Natural killer cell (primary cell): ENCODE data around the gene SLC6A18. TPM values are rescaled to one million over a fixed set of nuclear protein-coding genes. Genes with fewer than 3 reads are reported as not detected.

ENCODE experiments used
- ATAC-seq, 3 donors: fragments of 150-1000 bp in 2 of 3; fragments of 200-7000 bp in 1 of 3; cut with Tn5 transposase; 1 replicate in 1 of 3; 2 replicates in 2 of 3; pipeline ENCODE4 v1.10.0; 2021; ENCODE audit warnings: mild to moderate bottlenecking in 2 of 3, moderate library complexity in 2 of 3
- DNase-seq, 2 donors: peaks; one replicate each; pipeline versions ENCODE4 v3.0.0 to v3.0.0-alpha.2; 2013 to 2021; ENCODE audit warnings: mixed read lengths in 1 of 2
- H3K27ac ChIP-seq: one replicate; pipeline ENCODE4 v1.5.1; 2013; ENCODE audit warnings: mild to moderate bottlenecking, low read length
- H3K27me3 ChIP-seq: one replicate; pipeline ENCODE4 v1.6.1; 2013; ENCODE audit warnings: low read length; ENCODE audit not compliant: control insufficient read depth, insufficient read depth
- H3K36me3 ChIP-seq: one replicate; pipeline ENCODE4 v1.6.1; 2013; ENCODE audit warnings: low read length; ENCODE audit not compliant: control insufficient read depth, insufficient read depth
- H3K4me1 ChIP-seq: one replicate; pipeline ENCODE4 v1.6.1; 2013; ENCODE audit warnings: low read length; ENCODE audit not compliant: control insufficient read depth, insufficient read depth
- H3K4me3 ChIP-seq: one replicate; pipeline ENCODE4 v1.5.1; 2013; ENCODE audit warnings: low read length
- H3K9me3 ChIP-seq: one replicate; pipeline ENCODE4 v1.6.1; 2013; ENCODE audit warnings: low read length; ENCODE audit not compliant: control insufficient read depth, insufficient read depth
- H3K27ac Mint-ChIP-seq, 2 donors: one replicate each; pipeline ENCODE4 v1.8.0; 2022; ENCODE audit warnings: mild to moderate bottlenecking in 2 of 2, mixed read lengths in 2 of 2, moderate library complexity in 1 of 2
- H3K27me3 Mint-ChIP-seq, 2 donors: one replicate each; pipeline ENCODE4 v1.8.0; 2022; ENCODE audit warnings: low read depth in 2 of 2, mixed read lengths in 2 of 2
- H3K36me3 Mint-ChIP-seq: one replicate; pipeline ENCODE4 v1.8.0; 2022; ENCODE audit warnings: mixed read lengths
- H3K4me1 Mint-ChIP-seq, 2 donors: one replicate each; pipeline ENCODE4 v1.8.0; 2022; ENCODE audit warnings: mixed read lengths in 2 of 2
- H3K4me3 Mint-ChIP-seq: one replicate; pipeline ENCODE4 v1.8.0; 2022; ENCODE audit warnings: mild to moderate bottlenecking, moderate library complexity, mixed read lengths
- H3K9me3 Mint-ChIP-seq, 2 donors: one replicate each; pipeline ENCODE4 v1.8.0; 2022; ENCODE audit warnings: mixed read lengths in 2 of 2
- CTCF ChIP-seq: fragments of 200-600 bp; IDR thresholded peaks from one replicate; pipeline ENCODE4 v1.8.0; 2022; ENCODE audit warnings: antibody characterized with exemption
- WGBS: methylation state at CpG from one replicate; pipeline ENCODE4 v1.1.7; 2013; ENCODE audit warnings: missing lambda C conversion rate; ENCODE audit not compliant: insufficient coverage; 5-methylcytosine and 5-hydroxymethylcytosine counted together
- intact Hi-C: fragments of 100-400 bp; cut with micrococcal nuclease; formaldehyde crosslinking; loops from one replicate; pipeline ENCODE4 v1.14.2; 2022
- total RNA-seq, 4 donors: library from RNA; stranded (reverse); fragments of 120-200 nt in 1 of 4; gene quantifications; one replicate each; pipeline versions ENCODE4 v1.2.3 to v1.2.4, GENCODE V29; 2013 to 2022

Gene SLC6A18
- total RNA-seq, 3 donors from 2014 or later (not counting 1 experiment from before 2014, with no cell fraction given): not detected

GRCh38 chr5:1270933-1271914 is 46.0 kb downstream of the SLC6A18 start:
- intact Hi-C loops: no loop called here
- no peak for TF ChIP-seq CTCF
- H3K9me3 Mint-ChIP-seq: no peaks in the 10 kb centered on the region
- no peak overlapping the region for H3K4me3 Mint-ChIP-seq
- ATAC-seq (no peak), DNase-seq (no peak)
- Histone ChIP-seq H3K9me3 (no peaks in the 10 kb centered on the region), H3K27ac (no peak overlapping the region), H3K4me1 (peaks cover 1% of the 10 kb centered on the region), H3K27me3 (no peaks in the 10 kb centered on the region), H3K36me3 (no peaks in the 10 kb centered on the region), H3K4me3 (no peak overlapping the region)
- WGBS: 94% methylated on average over 39 of the region's 39 CpGs
- H3K27ac Mint-ChIP-seq: no peak overlapping the region
- H3K36me3 Mint-ChIP-seq: no peaks in the 10 kb centered on the region
- H3K27me3 Mint-ChIP-seq: peaks cover 0 to 3% of the 10 kb centered on the region in 2 donors
- H3K4me1 Mint-ChIP-seq: peaks cover 0 to 8% of the 10 kb centered on the region in 2 donors

GRCh38 chr5:1272201-1272600 is 47.0 kb downstream of the SLC6A18 start:
- TF ChIP-seq CTCF: no peak
- 98% methylated on average over 16 of the region's 21 CpGs for WGBS
- ATAC-seq (no peak), DNase-seq (no peak)
- Mint-ChIP-seq H3K36me3 (no peaks in the 10 kb centered on the region), H3K4me3 (no peak overlapping the region), H3K9me3 (no peaks in the 10 kb centered on the region), H3K27me3 (peaks cover 0 to 3% of the 10 kb centered on the region in 2 donors), H3K27ac (no peak overlapping the region), H3K4me1 (peaks cover 0 to 14% of the 10 kb centered on the region in 2 donors)
- no peak overlapping the region for H3K4me3 ChIP-seq
- H3K27me3 ChIP-seq: no peaks in the 10 kb centered on the region
- no peaks in the 10 kb centered on the region for H3K36me3 ChIP-seq
- H3K4me1 ChIP-seq: peaks cover 11% of the 10 kb centered on the region
- no peaks in the 10 kb centered on the region for H3K9me3 ChIP-seq
- intact Hi-C loops: no loop called here
- H3K27ac ChIP-seq: no peak overlapping the region

- H3K27ac ChIP-seq: no peak overlapping the region
- H3K4me3 ChIP-seq: no peak overlapping the region
- Mint-ChIP-seq H3K27me3 (peaks cover 0 to 3% of the 10 kb centered on the region in 2 donors), H3K36me3 (no peaks in the 10 kb centered on the region), H3K4me3 (no peak overlapping the region), H3K9me3 (no peaks in the 10 kb centered on the region), H3K4me1 (peaks cover 0 to 14% of the 10 kb centered on the region in 2 donors), H3K27ac (no peak overlapping the region)
- intact Hi-C loops: no loop called here
- peaks cover 17% of the 10 kb centered on the region for H3K4me1 ChIP-seq
- no peaks in the 10 kb centered on the region for H3K36me3 ChIP-seq
- TF ChIP-seq CTCF: no peak
- ATAC-seq: no peak
- DNase-seq: no peak
- no peaks in the 10 kb centered on the region for H3K27me3 ChIP-seq
- 96% methylated on average over 18 of the region's 20 CpGs for WGBS
- H3K9me3 ChIP-seq: no peaks in the 10 kb centered on the region
These were observed 48.6 kb downstream of the SLC6A18 start for GRCh38 chr5:1273745-1274144.
